PC-9 (cell line): Measurements from ENCODE around the gene GALNT16. TPM values are rescaled to one million over a fixed set of nuclear protein-coding genes. Genes with fewer than 3 reads are reported as not detected.

Experiments
- BruUV-seq: library from RNA; stranded (reverse); fragments of 400-500 nt; replicated peaks from 2 replicates; lab custom pipeline; 2021; lab: Mats Ljungman, UMichigan
- CTCF ChIA-PET: fragments of 300-600 bp; sonication (Branson Sonifier 250); formaldehyde crosslinking; loops from one replicate; lab custom pipeline; 2022; ENCODE audit warnings: antibody characterized with exemption; lab: Charles Lee
- POLR2A ChIA-PET: fragments of 300-600 bp; sonication (Branson Sonifier 250); formaldehyde crosslinking; loops from one replicate; lab custom pipeline; 2022; ENCODE audit warnings: antibody characterized with exemption; ENCODE audit not compliant: unreplicated experiment; lab: Charles Lee
- DNase-seq, 2 experiments: peaks; one replicate each; pipeline versions ENCODE4 v3.0.0 to v3.0.0-alpha.2; 2015 to 2022; ENCODE audit warnings: mixed read lengths in 1 of 2
- H2AFZ ChIP-seq: fragments of 200-600 bp; sonication (generic); 2 replicates; pipeline ENCODE4 v1.8.1; 2017; ENCODE audit warnings: antibody characterized with exemption
- H3F3A ChIP-seq: fragments of 200-600 bp; sonication (generic); 2 replicates; pipeline ENCODE4 v1.8.1; 2017; ENCODE audit warnings: antibody characterized with exemption, mild to moderate bottlenecking, low read depth; ENCODE audit not compliant: insufficient read depth
- H3K27ac ChIP-seq: fragments of 200-600 bp; sonication (generic); 2 replicates; pipeline ENCODE4 v1.6.1; 2016; ENCODE audit warnings: mixed run types
- H3K27me3 ChIP-seq: fragments of 200-600 bp; sonication (generic); 2 replicates; pipeline ENCODE4 v1.6.1; 2016; ENCODE audit warnings: low read depth, mixed run types; ENCODE audit not compliant: insufficient read depth
- H3K36me3 ChIP-seq: fragments of 200-600 bp; sonication (generic); 2 replicates; pipeline ENCODE4 v1.6.1; 2016; ENCODE audit warnings: low read depth, mixed run types
- H3K4me1 ChIP-seq: fragments of 200-600 bp; sonication (generic); replicated peaks from 2 replicates; pipeline ENCODE4 v1.6.1; 2016; ENCODE audit warnings: mixed run types; ENCODE audit not compliant: insufficient read depth
- H3K4me2 ChIP-seq: fragments of 200-600 bp; sonication (generic); 2 replicates; pipeline ENCODE4 v1.6.1; 2017; ENCODE audit warnings: mixed run types
- H3K4me3 ChIP-seq: fragments of 200-600 bp; sonication (generic); 2 replicates; pipeline ENCODE4 v1.6.1; 2016; ENCODE audit warnings: mixed run types
- H3K79me2 ChIP-seq: fragments of 200-600 bp; sonication (generic); 2 replicates; pipeline ENCODE4 v1.6.1; 2017; ENCODE audit warnings: low read depth, mixed run types
- H3K9me2 ChIP-seq: fragments of 200-600 bp; sonication (generic); 2 replicates; pipeline ENCODE4 v1.8.1; 2017; ENCODE audit warnings: mild to moderate bottlenecking; ENCODE audit not compliant: insufficient read depth
- H3K9me3 ChIP-seq: fragments of 200-600 bp; sonication (generic); 2 replicates; pipeline ENCODE4 v1.8.1; 2016; ENCODE audit warnings: low read depth; ENCODE audit not compliant: insufficient read depth
- H4K20me1 ChIP-seq: fragments of 200-600 bp; sonication (generic); 2 replicates; pipeline ENCODE4 v1.8.1; 2017; ENCODE audit not compliant: insufficient read depth
- EZH2 ChIP-seq: fragments of 200-600 bp; sonication (generic); IDR thresholded peaks from 2 replicates; pipeline ENCODE4 v1.8.0; 2017; ENCODE audit warnings: antibody characterized with exemption, low read depth
- intact Hi-C: fragments of 100-400 bp; cut with micrococcal nuclease; formaldehyde crosslinking; loops from one replicate; pipeline ENCODE4 v1.10.0; 2022; ENCODE audit not compliant: unreplicated experiment
- total RNA-seq: library from RNA; stranded (reverse); gene quantifications from 2 replicates; pipeline ENCODE4 v1.2.3, GENCODE V29; 2021
- TF ChIP-seq, protein P1 (sequence below): fragments of 200-600 bp; sonication (generic); conservative IDR thresholded peaks from 2 replicates; pipeline ENCODE4 v1.6.1; 2017; ENCODE audit warnings: mixed run types, antibody characterized with exemption, mild to moderate bottlenecking, moderate library complexity

Gene GALNT16
- total RNA-seq, 1 experiment from 2014 or later, result 22.8 TPM

DNA sequence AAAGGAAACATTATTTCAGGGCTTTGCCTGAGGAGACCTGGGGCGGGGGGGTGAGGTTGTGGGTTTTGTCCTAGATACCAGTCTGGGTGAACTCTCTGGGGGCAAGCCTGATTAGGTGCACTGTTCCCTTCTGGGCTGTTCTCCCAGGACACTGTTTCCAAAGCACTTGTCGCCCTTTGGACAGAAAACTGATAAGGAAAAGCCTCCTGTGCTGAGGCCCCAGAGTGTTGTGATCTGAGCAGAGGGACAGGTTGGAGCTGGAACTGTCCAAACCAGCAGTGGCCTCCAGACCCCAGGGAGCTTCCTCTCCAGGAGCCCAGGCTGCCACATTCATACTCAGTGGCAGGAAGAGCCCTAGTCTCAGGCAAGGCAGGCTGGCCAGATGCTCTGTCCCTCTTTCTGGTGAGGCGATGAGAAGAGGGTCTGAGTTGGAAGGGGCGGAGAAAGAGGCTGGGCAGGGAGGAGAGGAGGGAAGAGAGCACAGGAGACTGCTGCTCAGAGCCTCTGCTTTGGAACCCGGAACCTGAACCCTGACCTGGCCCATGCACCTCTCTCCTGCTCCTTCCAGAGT, 1.9 kb downstream of the GALNT16 start:
- no peak for DNase-seq
- Histone ChIP-seq H3K4me2 (no peak overlapping the region), H3K4me3 (no peak overlapping the region), H3K9me2 (no peaks in the 10 kb centered on the region), H3F3A (no peaks in the 10 kb centered on the region), H3K9me3 (no peaks in the 10 kb centered on the region), H4K20me1 (no peaks in the 10 kb centered on the region), H3K36me3 (no peaks in the 10 kb centered on the region), H3K79me2 (no peaks in the 10 kb centered on the region), H3K27ac (no peak overlapping the region), H2AFZ (no peak overlapping the region), H3K4me1 (no peaks in the 10 kb centered on the region), H3K27me3 (peaks cover 20% of the 10 kb centered on the region; the same call in 1 of the 2 replicates)
- TF ChIP-seq, protein P1, sequence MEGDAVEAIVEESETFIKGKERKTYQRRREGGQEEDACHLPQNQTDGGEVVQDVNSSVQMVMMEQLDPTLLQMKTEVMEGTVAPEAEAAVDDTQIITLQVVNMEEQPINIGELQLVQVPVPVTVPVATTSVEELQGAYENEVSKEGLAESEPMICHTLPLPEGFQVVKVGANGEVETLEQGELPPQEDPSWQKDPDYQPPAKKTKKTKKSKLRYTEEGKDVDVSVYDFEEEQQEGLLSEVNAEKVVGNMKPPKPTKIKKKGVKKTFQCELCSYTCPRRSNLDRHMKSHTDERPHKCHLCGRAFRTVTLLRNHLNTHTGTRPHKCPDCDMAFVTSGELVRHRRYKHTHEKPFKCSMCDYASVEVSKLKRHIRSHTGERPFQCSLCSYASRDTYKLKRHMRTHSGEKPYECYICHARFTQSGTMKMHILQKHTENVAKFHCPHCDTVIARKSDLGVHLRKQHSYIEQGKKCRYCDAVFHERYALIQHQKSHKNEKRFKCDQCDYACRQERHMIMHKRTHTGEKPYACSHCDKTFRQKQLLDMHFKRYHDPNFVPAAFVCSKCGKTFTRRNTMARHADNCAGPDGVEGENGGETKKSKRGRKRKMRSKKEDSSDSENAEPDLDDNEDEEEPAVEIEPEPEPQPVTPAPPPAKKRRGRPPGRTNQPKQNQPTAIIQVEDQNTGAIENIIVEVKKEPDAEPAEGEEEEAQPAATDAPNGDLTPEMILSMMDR, result no peak
- no peak for TF ChIP-seq EZH2
- ChIA-PET CTCF (interaction anchor here (0.7 kb wide), 1 partner anchor 79 kb away, joined by 4 read pairs; no protein-coding TSS in a partner anchor), POLR2A (interaction anchor here (0.7 kb wide), 1 partner anchor 27 kb away, joined by 3 read pairs; no protein-coding TSS in a partner anchor)
- BruUV-seq, result no TSS peak
- intact Hi-C loops, result loop anchor here (5.0 kb wide), 1 partner anchor 1880 kb away; no protein-coding TSS in a partner anchor

DNA sequence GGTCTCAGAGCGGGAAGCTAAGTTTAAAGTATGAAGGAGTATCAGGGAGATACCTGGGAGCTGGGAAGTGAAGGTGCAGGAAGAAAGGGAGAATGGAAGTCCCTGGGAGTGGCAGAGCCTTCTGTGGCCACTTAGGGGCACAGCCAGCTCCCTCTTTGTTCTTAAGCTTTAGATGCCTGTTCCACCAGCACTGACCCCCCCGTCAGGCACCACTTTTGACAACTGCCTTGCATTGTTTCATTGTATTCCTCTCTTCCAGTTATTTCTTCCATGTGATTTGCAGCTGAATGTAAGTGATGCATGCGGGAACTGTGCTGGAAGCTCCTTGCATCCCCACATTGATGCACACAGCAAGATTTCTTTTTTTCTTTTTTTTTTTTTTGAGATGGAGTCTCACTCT, 2.6 kb downstream of the GALNT16 start:
- Histone ChIP-seq H3K36me3 (no peaks in the 10 kb centered on the region), H3K27me3 (peaks cover 20% of the 10 kb centered on the region; the same call in 1 of the 2 replicates), H2AFZ (no peak overlapping the region), H3K9me3 (no peaks in the 10 kb centered on the region), H3K4me1 (no peaks in the 10 kb centered on the region), H3K27ac (no peak overlapping the region), H3K4me3 (no peak overlapping the region), H4K20me1 (no peaks in the 10 kb centered on the region), H3F3A (no peaks in the 10 kb centered on the region), H3K79me2 (no peaks in the 10 kb centered on the region), H3K4me2 (no peak overlapping the region), H3K9me2 (no peaks in the 10 kb centered on the region)
- POLR2A ChIA-PET, result no interaction called here
- TF ChIP-seq EZH2, result no peak
- TF ChIP-seq, protein P1, result no peak
- DNase-seq, result no peak
- CTCF ChIA-PET, result interaction anchor here (0.7 kb wide), 1 partner anchor 78 kb away, joined by 4 read pairs; no protein-coding TSS in a partner anchor
- BruUV-seq, result no TSS peak
- intact Hi-C loops, result loop anchor here (5.0 kb wide), 1 partner anchor 1880 kb away; no protein-coding TSS in a partner anchor

DNA sequence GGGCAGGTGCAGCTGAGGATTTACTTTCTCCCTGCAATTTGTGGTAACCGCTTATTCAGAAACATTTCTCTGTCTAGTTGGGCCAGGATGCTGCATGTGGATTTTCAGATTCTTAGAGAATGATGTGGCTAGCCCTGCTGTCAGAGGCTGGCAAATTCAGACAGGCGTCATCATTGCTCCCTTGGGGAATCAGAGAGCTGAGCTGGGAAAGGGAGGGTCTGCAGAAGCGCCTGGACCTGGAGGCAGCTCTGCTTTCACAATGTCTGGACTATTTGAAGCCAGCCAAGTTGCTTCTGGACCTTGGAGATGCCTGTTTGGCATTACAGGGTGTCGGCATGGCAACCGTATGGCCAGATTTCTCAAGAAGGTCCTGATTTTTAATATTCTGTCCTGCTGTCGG, 3.4 kb downstream of the GALNT16 start:
- DNase-seq, result no peak
- Histone ChIP-seq H3K79me2 (no peaks in the 10 kb centered on the region), H3K4me3 (no peak overlapping the region), H3K9me2 (no peaks in the 10 kb centered on the region), H3K9me3 (no peaks in the 10 kb centered on the region), H3K36me3 (no peaks in the 10 kb centered on the region), H3F3A (no peaks in the 10 kb centered on the region), H3K27ac (no peak overlapping the region), H3K4me1 (peaks cover 7% of the 10 kb centered on the region; the same call in 1 of the 2 replicates), H4K20me1 (no peaks in the 10 kb centered on the region), H3K27me3 (peaks cover 20% of the 10 kb centered on the region; the same call in 1 of the 2 replicates), H2AFZ (no peak overlapping the region), H3K4me2 (no peak overlapping the region)
- BruUV-seq, result no TSS peak
- ChIA-PET CTCF (no interaction called here), POLR2A (interaction anchor here (0.6 kb wide), 1 partner anchor 1747 kb away, joined by 7 read pairs; no protein-coding TSS in a partner anchor)
- intact Hi-C loops, result loop anchor here (5.0 kb wide), 1 partner anchor 1879 kb away; no protein-coding TSS in a partner anchor
- TF ChIP-seq, protein P1, result no peak
- TF ChIP-seq EZH2, result no peak
